Measurements from ENCODE around the gene FAM168A. TPM values are rescaled to one million over a fixed set of nuclear protein-coding genes. Genes with fewer than 3 reads are reported as not detected.
A peak's percentile ranks its signal among the peaks of the same experiment; 100 is the strongest.

Gene FAM168A
- total and polyA plus RNA-seq, 9 of the 15 experiments (the other 6 are each of a cell fraction or from before 2014, with no cell fraction given), result 0.44 to 7.2 (median 2.9) TPM

DNA sequence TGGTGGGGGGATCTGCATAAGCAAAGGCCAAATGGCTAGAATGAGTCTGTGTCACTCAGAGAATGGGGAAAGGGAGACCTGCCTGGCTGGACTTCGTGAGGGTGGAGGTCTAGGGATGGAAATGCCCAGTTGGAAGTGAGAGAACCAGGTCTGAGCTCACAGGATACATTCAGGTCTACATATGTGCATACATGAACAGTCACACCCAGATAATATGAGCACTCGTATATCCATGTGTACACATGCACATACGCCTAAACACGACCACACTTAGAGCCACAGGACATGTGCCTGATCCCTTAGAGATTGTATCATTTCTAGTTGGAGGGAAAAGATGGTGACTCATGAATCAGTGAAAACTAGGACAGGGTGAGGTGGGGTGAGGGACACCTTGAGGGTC, 242.8 kb downstream of the FAM168A start (continued):
- TF ChIP-seq, protein P1, sequence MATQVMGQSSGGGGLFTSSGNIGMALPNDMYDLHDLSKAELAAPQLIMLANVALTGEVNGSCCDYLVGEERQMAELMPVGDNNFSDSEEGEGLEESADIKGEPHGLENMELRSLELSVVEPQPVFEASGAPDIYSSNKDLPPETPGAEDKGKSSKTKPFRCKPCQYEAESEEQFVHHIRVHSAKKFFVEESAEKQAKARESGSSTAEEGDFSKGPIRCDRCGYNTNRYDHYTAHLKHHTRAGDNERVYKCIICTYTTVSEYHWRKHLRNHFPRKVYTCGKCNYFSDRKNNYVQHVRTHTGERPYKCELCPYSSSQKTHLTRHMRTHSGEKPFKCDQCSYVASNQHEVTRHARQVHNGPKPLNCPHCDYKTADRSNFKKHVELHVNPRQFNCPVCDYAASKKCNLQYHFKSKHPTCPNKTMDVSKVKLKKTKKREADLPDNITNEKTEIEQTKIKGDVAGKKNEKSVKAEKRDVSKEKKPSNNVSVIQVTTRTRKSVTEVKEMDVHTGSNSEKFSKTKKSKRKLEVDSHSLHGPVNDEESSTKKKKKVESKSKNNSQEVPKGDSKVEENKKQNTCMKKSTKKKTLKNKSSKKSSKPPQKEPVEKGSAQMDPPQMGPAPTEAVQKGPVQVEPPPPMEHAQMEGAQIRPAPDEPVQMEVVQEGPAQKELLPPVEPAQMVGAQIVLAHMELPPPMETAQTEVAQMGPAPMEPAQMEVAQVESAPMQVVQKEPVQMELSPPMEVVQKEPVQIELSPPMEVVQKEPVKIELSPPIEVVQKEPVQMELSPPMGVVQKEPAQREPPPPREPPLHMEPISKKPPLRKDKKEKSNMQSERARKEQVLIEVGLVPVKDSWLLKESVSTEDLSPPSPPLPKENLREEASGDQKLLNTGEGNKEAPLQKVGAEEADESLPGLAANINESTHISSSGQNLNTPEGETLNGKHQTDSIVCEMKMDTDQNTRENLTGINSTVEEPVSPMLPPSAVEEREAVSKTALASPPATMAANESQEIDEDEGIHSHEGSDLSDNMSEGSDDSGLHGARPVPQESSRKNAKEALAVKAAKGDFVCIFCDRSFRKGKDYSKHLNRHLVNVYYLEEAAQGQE (IDR thresholded peaks at IDR 0.05; ENCODE audit: borderline replicate concordance), result no peak
- TF ChIP-seq, protein P1 (CRISPR knock-in tag; IDR thresholded peaks at IDR 0.05; ENCODE audit: low read depth), result no peak
- TF ChIP-seq GABPB1 (CRISPR knock-in tag; IDR thresholded peaks at IDR 0.05), result no peak
- TF ChIP-seq L3MBTL2 (IDR thresholded peaks at IDR 0.05), result peak; percentile 36; the same call in 1 of the 2 replicates
- no peak for TF ChIP-seq SMAD3 (CRISPR knock-in tag; conservative IDR thresholded peaks at IDR 0.05)
- TF ChIP-seq, protein P2, sequence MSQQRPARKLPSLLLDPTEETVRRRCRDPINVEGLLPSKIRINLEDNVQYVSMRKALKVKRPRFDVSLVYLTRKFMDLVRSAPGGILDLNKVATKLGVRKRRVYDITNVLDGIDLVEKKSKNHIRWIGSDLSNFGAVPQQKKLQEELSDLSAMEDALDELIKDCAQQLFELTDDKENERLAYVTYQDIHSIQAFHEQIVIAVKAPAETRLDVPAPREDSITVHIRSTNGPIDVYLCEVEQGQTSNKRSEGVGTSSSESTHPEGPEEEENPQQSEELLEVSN (IDR thresholded peaks at IDR 0.05; ENCODE audit: borderline replicate concordance in 1 of 2, extremely low read depth in 1 of 2, insufficient read depth in 1 of 2, insufficient read length in 1 of 2, low read depth in 1 of 2, low read length in 1 of 2, poor library complexity in 1 of 2, severe bottlenecking in 1 of 2), result peak in 1 of 2 experiments; percentile 19
- TF ChIP-seq, protein P3, sequence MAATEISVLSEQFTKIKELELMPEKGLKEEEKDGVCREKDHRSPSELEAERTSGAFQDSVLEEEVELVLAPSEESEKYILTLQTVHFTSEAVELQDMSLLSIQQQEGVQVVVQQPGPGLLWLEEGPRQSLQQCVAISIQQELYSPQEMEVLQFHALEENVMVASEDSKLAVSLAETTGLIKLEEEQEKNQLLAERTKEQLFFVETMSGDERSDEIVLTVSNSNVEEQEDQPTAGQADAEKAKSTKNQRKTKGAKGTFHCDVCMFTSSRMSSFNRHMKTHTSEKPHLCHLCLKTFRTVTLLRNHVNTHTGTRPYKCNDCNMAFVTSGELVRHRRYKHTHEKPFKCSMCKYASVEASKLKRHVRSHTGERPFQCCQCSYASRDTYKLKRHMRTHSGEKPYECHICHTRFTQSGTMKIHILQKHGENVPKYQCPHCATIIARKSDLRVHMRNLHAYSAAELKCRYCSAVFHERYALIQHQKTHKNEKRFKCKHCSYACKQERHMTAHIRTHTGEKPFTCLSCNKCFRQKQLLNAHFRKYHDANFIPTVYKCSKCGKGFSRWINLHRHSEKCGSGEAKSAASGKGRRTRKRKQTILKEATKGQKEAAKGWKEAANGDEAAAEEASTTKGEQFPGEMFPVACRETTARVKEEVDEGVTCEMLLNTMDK (IDR thresholded peaks at IDR 0.05; ENCODE audit: borderline replicate concordance, insufficient read depth, low read depth, low read length, poor library complexity, severe bottlenecking), result no peak
